ENCODE measurements around the gene LRRC9. TPM values are rescaled to one million over a fixed set of nuclear protein-coding genes. Genes with fewer than 3 reads are reported as not detected.

The LRRC9 gene
- total and polyA plus RNA-seq, 2 donors (not counting 3 experiments of a cell fraction or from before 2014, with no cell fraction given), result not detected

GRCh38 chr14:59897757-59898383 is 22.1 kb upstream of the LRRC9 start:
- Histone ChIP-seq H3K9ac (replicated peaks; ENCODE audit: extremely low read depth, insufficient read depth, low read length) (no peak overlapping the region), H3K36me3 (ENCODE audit: control insufficient read depth in 2 of 2, extremely low read depth in 1 of 2, insufficient read depth in 2 of 2, low read length in 2 of 2) (no peaks in the 10 kb centered on the region), H2AFZ (ENCODE audit: low read depth, low read length) (no peak overlapping the region), H3K27me3 (ENCODE audit: control insufficient read depth in 2 of 2, insufficient read depth in 2 of 2, low read length in 2 of 2) (peaks cover 0 to 3% of the 10 kb centered on the region in 2 experiments), H3K4me2 (ENCODE audit: insufficient read depth, low read length) (no peak overlapping the region), H3K9me1 (replicated peaks; ENCODE audit: control insufficient read depth, extremely low read depth, insufficient read depth, low read length) (no peaks in the 10 kb centered on the region), H3K4me3 (replicated peaks in 1 of 3; ENCODE audit: insufficient read depth in 1 of 3, low read depth in 1 of 3, low read length in 3 of 3) (no peak overlapping the region), H4K20me1 (replicated peaks; ENCODE audit: control insufficient read depth, extremely low read depth, insufficient read depth, low read length) (no peaks in the 10 kb centered on the region), H3K27ac (ENCODE audit: insufficient read depth, low read depth, low read length) (no peak overlapping the region), H3K4me1 (ENCODE audit: control insufficient read depth, extremely low read depth, insufficient read depth, low read length) (no peaks in the 10 kb centered on the region), H3K9me3 (replicated peaks; ENCODE audit: control insufficient read depth, insufficient read depth, low read length) (no peaks in the 10 kb centered on the region), H3K79me2 (ENCODE audit: control insufficient read depth, insufficient read depth, low read length) (no peaks in the 10 kb centered on the region)
- peak; percentile 29 for DNase-seq (ENCODE audit: low read depth, low spot score)
- no peak for TF ChIP-seq POLR2A (IDR thresholded peaks at IDR 0.05; ENCODE audit: low read depth, low read length)
- TF ChIP-seq CTCF (IDR thresholded peaks at IDR 0.05; ENCODE audit: extremely low read depth in 1 of 2, insufficient read depth in 1 of 2, low read depth in 1 of 2, low read length in 2 of 2), result peak; percentile 37 to 39
- FAIRE-seq, result peak; percentile 71
- BruUV-seq (replicated peaks), result no TSS peak
- dilution Hi-C loops (cut with MboI; ENCODE audit: extremely low pct_ligation_motif_present, low sequenced_read_pairs), result no loop called here
- ChIA-PET POLR2A (no interaction called here), CTCF (interaction anchor here (0.7 to 4.4 kb wide), 58 partner anchors 8 to 447 kb away, joined by 3 to 154 read pairs (median 6); partner anchors contain the start of genes CCDC175, JKAMP, L3HYPDH and LRRC9)
- intact Hi-C loops (cut with micrococcal nuclease), result loop anchor here (1.0 to 5.0 kb wide), 3 partner anchors 181 to 391 kb away; no protein-coding TSS in a partner anchor

- dilution Hi-C loops (cut with MboI; ENCODE audit: extremely low pct_ligation_motif_present, low sequenced_read_pairs) (no loop called here), intact Hi-C loops (cut with micrococcal nuclease) (loop anchor here (5.0 kb wide), 1 partner anchor 282 kb away; no protein-coding TSS in a partner anchor)
- no peaks in the 10 kb centered on the region for H3K36me3 ChIP-seq (ENCODE audit: control insufficient read depth in 2 of 2, extremely low read depth in 1 of 2, insufficient read depth in 2 of 2, low read length in 2 of 2)
- H3K9me3 ChIP-seq (replicated peaks; ENCODE audit: control insufficient read depth, insufficient read depth, low read length), result no peaks in the 10 kb centered on the region
- H3K27me3 ChIP-seq (ENCODE audit: control insufficient read depth in 2 of 2, insufficient read depth in 2 of 2, low read length in 2 of 2), result peaks cover 0 to 5% of the 10 kb centered on the region in 2 experiments
- POLR2A ChIA-PET, result no interaction called here
- TF ChIP-seq FOS (IDR thresholded peaks at IDR 0.05; ENCODE audit: borderline replicate concordance, insufficient read depth, low read length) (no peak), MYC (IDR thresholded peaks at IDR 0.05; ENCODE audit: low read depth, low read length) (no peak), JUN (IDR thresholded peaks at IDR 0.05; ENCODE audit: borderline replicate concordance, insufficient read depth, insufficient read length, low read depth) (no peak), POLR2AphosphoS5 (IDR thresholded peaks at IDR 0.05; ENCODE audit: insufficient read depth, low read depth, low read length) (no peak), GATA2 (IDR thresholded peaks at IDR 0.05; ENCODE audit: insufficient read depth, insufficient read length, low read depth, low read length) (no peak), POLR2A (IDR thresholded peaks at IDR 0.05; ENCODE audit: low read depth, low read length) (no peak), CTCF (IDR thresholded peaks at IDR 0.05; ENCODE audit: extremely low read depth in 1 of 2, insufficient read depth in 1 of 2, low read depth in 1 of 2, low read length in 2 of 2) (no peak), MAX (IDR thresholded peaks at IDR 0.05; ENCODE audit: insufficient read depth, insufficient read length) (no peak), EZH2 (IDR thresholded peaks at IDR 0.05; ENCODE audit: borderline replicate concordance, low read depth, low read length, severe bottlenecking) (no peak)
- no peak overlapping the region for H3K9ac ChIP-seq (replicated peaks; ENCODE audit: extremely low read depth, insufficient read depth, low read length)
- H3K4me1 ChIP-seq (ENCODE audit: control insufficient read depth, extremely low read depth, insufficient read depth, low read length), result no peaks in the 10 kb centered on the region
- FAIRE-seq (no peak), DNase-seq (ENCODE audit: low read depth, low spot score) (no peak)
- CTCF ChIA-PET, result interaction anchor here (0.8 to 1.9 kb wide), 2 partner anchors 268 to 393 kb away, joined by 3 to 7 read pairs; no protein-coding TSS in a partner anchor
- no peak overlapping the region for H3K4me2 ChIP-seq (ENCODE audit: insufficient read depth, low read length)
- H4K20me1 ChIP-seq (replicated peaks; ENCODE audit: control insufficient read depth, extremely low read depth, insufficient read depth, low read length), result no peaks in the 10 kb centered on the region
- no peak overlapping the region for H2AFZ ChIP-seq (ENCODE audit: low read depth, low read length)
- H3K9me1 ChIP-seq (replicated peaks; ENCODE audit: control insufficient read depth, extremely low read depth, insufficient read depth, low read length), result no peaks in the 10 kb centered on the region
- BruUV-seq (replicated peaks), result no TSS peak
- H3K79me2 ChIP-seq (ENCODE audit: control insufficient read depth, insufficient read depth, low read length), result no peaks in the 10 kb centered on the region
- no peak overlapping the region for H3K4me3 ChIP-seq (replicated peaks in 1 of 3; ENCODE audit: insufficient read depth in 1 of 3, low read depth in 1 of 3, low read length in 3 of 3)
- no peak overlapping the region for H3K27ac ChIP-seq (ENCODE audit: insufficient read depth, low read depth, low read length)
Observed at GRCh38 chr14:59900556-59900955, 19.4 kb upstream of the LRRC9 start.
